GM18519 (cell line): ENCODE results near the gene CBFA2T2.
"Not testable (repeated sequence)": the region's sequence is repeated elsewhere in the genome, so short reads cannot be mapped to it uniquely, and the experiment has no call there.

Experiments
- ATAC-seq: cut with Tn5 transposase; IDR thresholded peaks from one replicate; pipeline ENCODE4 v1.9.1; 2021; ENCODE audit warnings: mild to moderate bottlenecking, moderate library complexity; ENCODE audit not compliant: unreplicated experiment, low FRiP score

Gene CBFA2T2

GRCh38 chr20:33646959-33647602 is 157.2 kb downstream of the CBFA2T2 start:
- not testable (repeated sequence) for ATAC-seq

GRCh38 chr20:33647603-33648395 is 157.9 kb downstream of the CBFA2T2 start:
- no peak for ATAC-seq

- ATAC-seq = no peak
These were observed 158.6 kb downstream of the CBFA2T2 start for GRCh38 chr20:33648396-33649004.

DNA sequence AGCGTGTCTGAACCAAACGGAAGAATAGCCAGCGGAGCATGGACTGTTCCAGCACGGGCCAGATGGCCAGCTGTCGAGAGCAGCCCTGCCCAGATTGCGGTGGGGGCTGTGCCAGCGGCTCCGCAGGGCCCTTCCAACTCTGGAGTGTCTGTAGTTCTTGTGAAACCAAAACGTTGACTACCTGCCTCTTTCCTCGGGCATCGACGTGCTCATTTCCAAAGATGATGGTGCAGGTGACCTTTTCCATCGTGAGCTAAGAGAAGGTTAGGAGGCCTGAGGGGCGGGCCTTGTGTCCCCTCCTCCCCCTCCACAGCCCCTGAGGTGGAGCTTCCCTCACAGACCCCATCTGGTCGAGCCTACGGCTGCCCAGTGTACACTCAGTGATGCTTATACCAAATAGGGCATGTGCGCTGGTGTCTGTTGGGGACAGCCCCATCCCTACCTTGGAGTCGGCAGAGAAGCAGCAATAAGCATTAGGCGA is 159.3 kb downstream of the CBFA2T2 start:
- no peak for ATAC-seq

DNA sequence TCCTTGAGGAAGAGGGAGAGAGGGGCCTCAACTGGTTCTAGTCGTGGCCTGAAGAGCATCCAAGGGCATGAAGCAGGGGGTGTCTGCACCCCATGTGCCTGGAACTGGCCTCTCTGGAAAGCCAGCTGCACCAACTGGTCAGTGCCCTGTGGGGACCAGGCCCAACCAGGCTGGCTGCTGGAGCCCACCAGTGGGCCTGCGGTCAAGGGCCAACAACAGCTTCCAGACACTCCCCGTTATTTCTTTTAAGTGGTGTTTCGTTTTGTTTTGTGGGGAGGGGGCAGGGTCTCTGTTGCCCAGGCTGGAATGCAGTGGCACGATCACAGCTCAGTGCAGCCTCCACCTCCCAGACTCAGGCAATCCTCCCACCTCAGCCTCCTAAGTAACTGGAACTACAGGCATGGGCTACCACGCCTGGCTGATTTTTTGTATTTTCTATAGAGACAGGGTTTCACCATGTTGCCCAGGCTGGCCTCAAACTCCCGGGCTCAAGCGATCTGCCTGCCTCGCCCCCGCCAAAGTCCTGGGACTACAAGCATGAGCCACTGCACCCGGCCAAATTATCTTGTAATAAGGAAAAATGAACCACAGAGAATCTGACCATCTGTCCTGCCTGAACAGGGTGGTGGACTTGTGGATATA is 160.3 kb downstream of the CBFA2T2 start:
- no peak for ATAC-seq

DNA sequence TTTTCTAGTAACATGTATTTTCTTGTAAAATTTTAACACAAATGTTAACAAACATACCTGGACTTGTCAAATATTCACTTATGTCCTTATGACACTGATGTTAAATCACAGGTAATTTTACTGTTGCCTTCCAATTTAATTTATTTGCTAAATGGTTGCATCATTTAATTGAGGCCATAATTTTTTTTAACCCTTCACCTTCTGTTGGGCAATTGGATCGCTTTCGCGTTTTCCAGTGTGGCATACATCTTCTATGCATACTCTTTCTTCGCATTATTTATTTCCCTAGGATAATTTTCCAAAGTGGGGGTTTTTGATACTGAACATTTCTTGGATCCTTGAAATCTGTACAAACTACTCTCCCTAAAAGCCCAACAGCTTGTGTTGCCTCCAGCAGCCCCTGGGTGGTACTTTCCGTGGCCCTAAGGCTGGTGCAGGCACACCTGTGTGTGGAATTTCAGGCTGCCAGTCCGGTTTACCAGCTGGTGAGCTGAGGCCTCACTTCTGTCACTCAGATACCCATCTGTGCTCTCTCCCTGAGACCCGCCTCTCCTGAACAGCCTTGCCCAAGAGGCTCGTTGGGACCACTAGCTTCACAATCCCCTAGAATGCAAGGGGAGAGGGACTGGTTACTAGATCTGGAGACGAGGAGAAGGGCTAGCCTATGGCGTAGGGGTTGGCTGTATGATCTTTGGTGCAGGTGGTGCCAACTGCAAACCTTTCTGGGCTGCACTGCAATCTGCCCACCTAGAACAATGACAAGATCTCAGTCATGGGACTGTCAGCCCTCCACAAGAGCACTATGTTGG is 161.1 kb downstream of the CBFA2T2 start:
- ATAC-seq = no peak

DNA sequence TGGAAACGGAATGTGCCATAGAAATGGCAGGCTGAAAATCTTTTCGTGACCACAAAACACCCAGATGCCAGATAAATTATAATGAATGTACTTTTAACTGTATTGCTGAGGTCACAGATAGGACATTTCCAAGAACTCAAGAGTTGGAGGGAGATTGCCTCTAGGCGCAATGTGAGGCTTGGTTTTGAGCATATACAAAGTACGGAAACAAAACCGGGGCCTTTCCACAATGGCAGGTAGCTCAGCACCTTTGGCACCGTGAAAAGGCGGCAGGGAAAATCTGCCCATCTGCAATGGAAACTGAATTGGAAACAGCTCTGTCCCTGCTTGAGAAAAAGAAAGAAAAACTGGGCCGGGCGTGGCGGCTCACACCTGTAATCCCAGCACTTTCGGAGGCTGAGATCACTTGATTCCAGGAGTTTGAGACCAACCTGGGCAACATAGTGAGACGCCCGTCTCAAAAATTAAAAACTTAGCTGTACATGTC is 161.7 kb downstream of the CBFA2T2 start:
- ATAC-seq = no peak

- ATAC-seq = no peak
These were observed 163.5 kb downstream of the CBFA2T2 start for GRCh38 chr20:33653218-33653899.

DNA sequence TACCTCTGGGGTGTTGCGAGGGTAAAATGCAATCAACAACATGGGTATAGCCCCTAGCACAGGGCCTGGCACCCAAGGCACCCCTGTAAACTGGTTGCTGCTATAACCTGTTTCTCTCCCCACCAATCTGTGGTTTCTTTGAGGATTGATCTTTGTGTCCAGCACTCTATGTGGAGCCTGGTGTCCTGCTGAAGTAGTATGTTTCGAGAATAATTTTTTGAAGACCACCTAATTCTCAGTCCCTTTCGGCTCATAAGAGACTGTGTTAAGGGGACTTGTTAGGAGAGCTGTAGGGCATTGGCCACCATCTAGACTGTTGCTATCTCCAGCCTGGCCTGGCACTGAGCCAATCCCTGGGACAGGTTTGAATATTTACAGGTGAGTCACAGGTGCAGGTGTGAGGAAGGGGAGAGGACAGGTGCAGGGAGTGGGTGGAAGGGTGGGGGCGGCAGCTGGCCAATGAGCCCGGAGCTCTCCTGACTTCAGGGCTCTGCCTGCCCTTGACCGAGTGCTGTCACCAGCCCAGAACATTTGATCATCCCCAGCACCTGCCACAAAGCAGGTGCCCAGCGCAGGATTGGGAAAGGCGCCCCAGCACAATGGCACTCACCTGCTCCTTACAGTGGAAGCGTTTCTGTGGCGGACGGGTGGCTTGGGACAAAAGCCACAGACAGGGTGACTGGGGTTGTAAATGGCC is 164.2 kb downstream of the CBFA2T2 start:
- no peak for ATAC-seq

GRCh38 chr20:33654680-33655161 is 164.8 kb downstream of the CBFA2T2 start:
- no peak for ATAC-seq

DNA sequence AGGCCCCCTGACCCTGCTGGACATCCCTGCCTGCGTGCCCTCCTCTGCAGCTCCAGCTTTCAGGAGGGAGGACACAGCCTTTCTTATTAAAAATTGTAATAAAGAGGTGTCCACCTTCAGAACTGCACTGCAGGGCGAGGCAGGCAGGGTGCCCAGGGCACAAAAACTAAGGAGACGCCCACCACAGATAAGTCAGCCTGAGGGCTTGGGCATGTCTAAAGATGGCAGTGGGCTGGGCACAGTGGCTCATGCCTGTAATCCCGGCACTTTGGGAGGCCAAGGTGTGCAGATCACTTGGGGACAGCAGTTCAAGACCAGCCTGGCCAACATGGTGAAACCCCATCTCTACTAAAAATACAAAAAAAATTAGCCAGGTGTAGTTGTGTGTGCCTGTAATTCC is 165.3 kb downstream of the CBFA2T2 start:
- ATAC-seq = no peak

GRCh38 chr20:33656010-33656782 is 166.3 kb downstream of the CBFA2T2 start:
- ATAC-seq = no peak

- ATAC-seq = no peak
These were observed 167.1 kb downstream of the CBFA2T2 start for GRCh38 chr20:33656783-33657703.

DNA sequence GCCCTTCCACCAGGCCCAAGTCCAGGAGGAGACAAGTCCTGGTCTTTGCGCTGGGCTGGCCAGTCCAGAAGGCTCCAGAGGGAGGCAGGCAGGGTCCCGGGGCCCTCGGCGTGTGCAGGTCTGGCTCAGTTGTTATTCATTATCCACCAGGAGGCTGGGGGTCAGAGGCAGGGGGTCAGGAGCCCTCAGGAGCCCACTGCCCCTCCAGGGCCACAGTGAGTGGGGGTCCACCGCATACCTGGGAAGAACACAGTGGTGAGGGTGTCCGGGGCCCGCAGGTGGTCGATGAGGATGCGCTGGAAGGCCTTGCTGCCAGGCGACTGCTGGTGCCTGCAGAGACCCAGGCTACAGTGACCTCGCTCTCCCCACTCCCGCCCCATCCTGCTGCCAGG is 167.8 kb downstream of the CBFA2T2 start:
- no peak for ATAC-seq

DNA sequence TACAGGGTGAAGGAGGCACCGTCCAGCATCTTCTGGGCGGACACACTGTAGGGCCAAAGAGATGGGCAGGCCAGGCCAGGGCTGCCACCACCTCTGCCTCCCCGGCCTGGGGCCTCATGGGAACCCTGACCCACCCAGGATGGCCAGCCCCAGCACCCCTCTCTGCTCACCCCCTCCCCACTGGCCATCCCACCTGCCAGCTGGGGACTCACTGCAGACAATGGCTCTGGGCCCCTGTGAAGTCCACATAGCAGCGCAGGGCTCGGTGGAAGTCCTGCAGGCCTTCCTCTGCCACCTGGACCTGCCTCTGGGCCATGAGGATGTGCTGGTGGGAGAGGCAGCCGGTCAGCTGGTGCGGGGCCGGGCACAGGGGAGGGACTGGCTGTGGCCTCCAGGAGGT is 168.6 kb downstream of the CBFA2T2 start:
- ATAC-seq = no peak

- no peak for ATAC-seq
These were observed 169.0 kb downstream of the CBFA2T2 start for GRCh38 chr20:33658929-33659328.
